Measurements from ENCODE around the gene TOX2.

The TOX2 gene

DNA sequence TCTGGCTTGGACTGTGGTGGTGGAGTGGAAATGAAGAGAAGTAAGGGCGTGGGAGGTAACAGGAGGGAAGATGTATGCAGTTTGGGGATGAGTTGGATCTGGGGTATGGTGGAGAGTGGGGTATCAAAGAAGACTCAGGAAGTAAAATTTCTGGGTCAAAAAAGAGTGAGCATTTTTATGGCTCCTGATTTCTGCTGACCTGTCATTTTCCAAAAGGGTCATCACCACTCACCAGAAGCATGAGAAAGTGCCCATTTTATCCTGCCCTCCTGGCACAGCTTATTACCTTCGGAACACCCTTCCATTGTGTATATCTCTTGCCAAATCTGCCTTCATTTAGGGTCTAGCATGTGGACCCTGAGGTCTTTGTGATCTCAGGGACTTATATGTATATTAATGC lies 17.3 kb downstream of the TOX2 start:
- Histone ChIP-seq H3K9ac (ENCODE audit: low read length) (no peak overlapping the region), H3K27ac (ENCODE audit: low read length) (no peak overlapping the region), H3K27me3 (ENCODE audit: control insufficient read depth, insufficient read depth, low read length) (no peaks in the 10 kb centered on the region), H3K4me1 (ENCODE audit: control insufficient read depth, low read depth, low read length) (no peaks in the 10 kb centered on the region), H3K4me3 (ENCODE audit: low read length) (no peak overlapping the region), H3K36me3 (ENCODE audit: control insufficient read depth, low read depth, low read length) (no peaks in the 10 kb centered on the region), H3K9me3 (ENCODE audit: control insufficient read depth, low read depth, low read length) (no peaks in the 10 kb centered on the region)

GRCh38 chr20:43934833-43935232 lies 20.2 kb downstream of the TOX2 start:
- Histone ChIP-seq H3K9ac (ENCODE audit: low read length) (no peak overlapping the region), H3K36me3 (ENCODE audit: control insufficient read depth, low read depth, low read length) (no peaks in the 10 kb centered on the region), H3K27ac (ENCODE audit: low read length) (no peak overlapping the region)

GRCh38 chr20:43936104-43936770 lies 21.6 kb downstream of the TOX2 start:
- no peaks in the 10 kb centered on the region for H3K27me3 ChIP-seq (ENCODE audit: control insufficient read depth, insufficient read depth, low read length)
- no peak overlapping the region for H3K9ac ChIP-seq (ENCODE audit: low read length)
- no peaks in the 10 kb centered on the region for H3K36me3 ChIP-seq (ENCODE audit: control insufficient read depth, low read depth, low read length)
- H3K9me3 ChIP-seq (ENCODE audit: control insufficient read depth, low read depth, low read length) = no peaks in the 10 kb centered on the region
- H3K4me3 ChIP-seq (ENCODE audit: low read length) = no peak overlapping the region
- no peaks in the 10 kb centered on the region for H3K4me1 ChIP-seq (ENCODE audit: control insufficient read depth, low read depth, low read length)
- no peak overlapping the region for H3K27ac ChIP-seq (ENCODE audit: low read length)

More at GRCh38 chr20:43934833-43935232, 20.2 kb downstream of the TOX2 start:
- no peaks in the 10 kb centered on the region for H3K4me1 ChIP-seq (ENCODE audit: control insufficient read depth, low read depth, low read length)
- no peaks in the 10 kb centered on the region for H3K9me3 ChIP-seq (ENCODE audit: control insufficient read depth, low read depth, low read length)
- H3K27me3 ChIP-seq (ENCODE audit: control insufficient read depth, insufficient read depth, low read length) = no peaks in the 10 kb centered on the region
- H3K4me3 ChIP-seq (ENCODE audit: low read length) = no peak overlapping the region

- no peak overlapping the region for H3K9ac ChIP-seq (ENCODE audit: low read length)
- no peaks in the 10 kb centered on the region for H3K27me3 ChIP-seq (ENCODE audit: control insufficient read depth, insufficient read depth, low read length)
- no peak overlapping the region for H3K27ac ChIP-seq (ENCODE audit: low read length)
- no peaks in the 10 kb centered on the region for H3K9me3 ChIP-seq (ENCODE audit: control insufficient read depth, low read depth, low read length)
- no peak overlapping the region for H3K4me3 ChIP-seq (ENCODE audit: low read length)
- H3K4me1 ChIP-seq (ENCODE audit: control insufficient read depth, low read depth, low read length) = no peaks in the 10 kb centered on the region
- H3K36me3 ChIP-seq (ENCODE audit: control insufficient read depth, low read depth, low read length) = no peaks in the 10 kb centered on the region
These were observed 22.2 kb downstream of the TOX2 start for GRCh38 chr20:43936805-43937204.

- no peak overlapping the region for H3K4me3 ChIP-seq (ENCODE audit: low read length)
- no peaks in the 10 kb centered on the region for H3K4me1 ChIP-seq (ENCODE audit: control insufficient read depth, low read depth, low read length)
- no peaks in the 10 kb centered on the region for H3K9me3 ChIP-seq (ENCODE audit: control insufficient read depth, low read depth, low read length)
- H3K27ac ChIP-seq (ENCODE audit: low read length) = no peak overlapping the region
- H3K27me3 ChIP-seq (ENCODE audit: control insufficient read depth, insufficient read depth, low read length) = no peaks in the 10 kb centered on the region
- no peaks in the 10 kb centered on the region for H3K36me3 ChIP-seq (ENCODE audit: control insufficient read depth, low read depth, low read length)
- no peak overlapping the region for H3K9ac ChIP-seq (ENCODE audit: low read length)
These were observed 22.9 kb downstream of the TOX2 start for GRCh38 chr20:43937591-43937990.

DNA sequence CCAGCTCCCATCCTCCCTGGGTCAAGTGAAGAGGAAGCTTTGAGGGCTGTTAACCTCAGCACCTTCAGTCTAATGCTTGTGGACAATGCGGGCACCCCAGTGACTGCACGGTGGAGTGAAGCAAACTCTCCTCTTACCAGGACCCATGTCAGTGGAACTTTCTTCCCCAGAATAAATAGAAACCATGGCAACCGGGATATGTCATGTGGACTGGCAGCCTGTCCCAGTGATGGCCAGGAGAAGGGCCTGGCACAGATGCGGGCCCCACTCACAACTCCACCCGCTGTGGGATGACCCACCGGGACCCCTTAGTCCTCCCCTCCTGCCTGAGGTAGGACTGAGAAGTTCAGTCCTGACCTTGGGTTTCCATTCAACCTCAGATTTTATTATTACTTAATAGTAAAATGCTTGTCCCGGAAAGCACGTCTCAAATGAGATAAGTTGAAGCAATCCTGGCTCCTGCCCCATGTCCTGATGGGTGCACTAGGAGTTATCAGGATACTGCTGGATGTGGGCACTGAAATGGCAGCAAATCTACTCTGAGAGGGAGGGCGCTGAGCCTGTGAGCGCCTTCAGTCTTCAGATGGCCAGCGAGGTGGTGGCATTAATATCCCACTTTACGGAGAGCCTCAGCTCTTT lies 23.5 kb downstream of the TOX2 start:
- Histone ChIP-seq H3K27ac (ENCODE audit: low read length) (no peak overlapping the region), H3K27me3 (ENCODE audit: control insufficient read depth, insufficient read depth, low read length) (no peaks in the 10 kb centered on the region), H3K9me3 (ENCODE audit: control insufficient read depth, low read depth, low read length) (no peaks in the 10 kb centered on the region), H3K9ac (ENCODE audit: low read length) (no peak overlapping the region), H3K4me3 (ENCODE audit: low read length) (no peak overlapping the region), H3K36me3 (ENCODE audit: control insufficient read depth, low read depth, low read length) (no peaks in the 10 kb centered on the region), H3K4me1 (ENCODE audit: control insufficient read depth, low read depth, low read length) (peaks cover 3% of the 10 kb centered on the region)

DNA sequence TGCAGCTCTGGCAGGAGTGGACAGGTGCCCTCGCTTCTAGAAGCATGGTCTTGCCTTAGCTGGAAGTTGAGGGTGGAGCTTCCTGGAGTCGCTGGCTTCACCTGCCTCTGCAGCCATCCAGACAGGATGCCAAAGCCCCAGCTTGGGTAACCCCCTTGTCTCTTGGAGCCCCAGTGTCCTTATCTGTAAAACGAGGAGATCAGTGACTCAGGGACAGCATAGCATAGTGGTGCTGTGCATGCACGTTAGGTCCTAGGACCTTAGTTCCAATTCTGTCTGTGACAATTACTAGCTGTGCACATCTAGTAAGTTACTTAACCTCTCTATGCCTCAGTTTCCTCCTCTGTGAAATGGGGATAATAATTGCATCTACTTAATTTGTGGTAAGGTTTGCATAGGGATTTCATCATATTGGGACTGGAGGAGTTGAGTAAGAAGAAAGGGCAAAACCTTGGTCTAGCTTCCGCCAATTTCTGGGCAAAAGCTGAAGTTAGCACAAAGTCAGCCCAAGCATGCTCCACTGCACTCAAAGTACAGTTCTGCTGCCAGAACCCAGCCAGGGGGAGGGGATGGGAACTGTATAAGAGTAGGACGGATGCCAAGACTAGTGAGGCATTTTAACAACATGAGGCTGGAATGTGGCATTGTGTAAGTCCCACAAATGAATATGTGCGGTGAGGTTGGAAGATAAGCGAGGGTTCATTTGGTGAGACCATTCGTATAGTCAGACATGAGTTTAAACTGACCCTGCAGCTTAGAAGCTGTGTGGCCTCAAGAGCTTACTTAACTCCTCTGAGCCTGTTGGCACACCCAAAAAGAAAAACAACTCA lies 24.5 kb downstream of the TOX2 start:
- no peak overlapping the region for H3K27ac ChIP-seq (ENCODE audit: low read length)
- H3K4me3 ChIP-seq (ENCODE audit: low read length) = no peak overlapping the region
- H3K27me3 ChIP-seq (ENCODE audit: control insufficient read depth, insufficient read depth, low read length) = no peaks in the 10 kb centered on the region
- no peak overlapping the region for H3K9ac ChIP-seq (ENCODE audit: low read length)
- H3K4me1 ChIP-seq (ENCODE audit: control insufficient read depth, low read depth, low read length) = peaks cover 3% of the 10 kb centered on the region
- no peaks in the 10 kb centered on the region for H3K36me3 ChIP-seq (ENCODE audit: control insufficient read depth, low read depth, low read length)
- H3K9me3 ChIP-seq (ENCODE audit: control insufficient read depth, low read depth, low read length) = no peaks in the 10 kb centered on the region

- no peaks in the 10 kb centered on the region for H3K27me3 ChIP-seq (ENCODE audit: control insufficient read depth, insufficient read depth, low read length)
- H3K4me3 ChIP-seq (ENCODE audit: low read length) = no peak overlapping the region
- no peaks in the 10 kb centered on the region for H3K36me3 ChIP-seq (ENCODE audit: control insufficient read depth, low read depth, low read length)
- no peaks in the 10 kb centered on the region for H3K9me3 ChIP-seq (ENCODE audit: control insufficient read depth, low read depth, low read length)
- no peak overlapping the region for H3K27ac ChIP-seq (ENCODE audit: low read length)
- peaks cover 3% of the 10 kb centered on the region for H3K4me1 ChIP-seq (ENCODE audit: control insufficient read depth, low read depth, low read length)
- no peak overlapping the region for H3K9ac ChIP-seq (ENCODE audit: low read length)
These were observed 25.1 kb downstream of the TOX2 start for GRCh38 chr20:43939762-43940121.

DNA sequence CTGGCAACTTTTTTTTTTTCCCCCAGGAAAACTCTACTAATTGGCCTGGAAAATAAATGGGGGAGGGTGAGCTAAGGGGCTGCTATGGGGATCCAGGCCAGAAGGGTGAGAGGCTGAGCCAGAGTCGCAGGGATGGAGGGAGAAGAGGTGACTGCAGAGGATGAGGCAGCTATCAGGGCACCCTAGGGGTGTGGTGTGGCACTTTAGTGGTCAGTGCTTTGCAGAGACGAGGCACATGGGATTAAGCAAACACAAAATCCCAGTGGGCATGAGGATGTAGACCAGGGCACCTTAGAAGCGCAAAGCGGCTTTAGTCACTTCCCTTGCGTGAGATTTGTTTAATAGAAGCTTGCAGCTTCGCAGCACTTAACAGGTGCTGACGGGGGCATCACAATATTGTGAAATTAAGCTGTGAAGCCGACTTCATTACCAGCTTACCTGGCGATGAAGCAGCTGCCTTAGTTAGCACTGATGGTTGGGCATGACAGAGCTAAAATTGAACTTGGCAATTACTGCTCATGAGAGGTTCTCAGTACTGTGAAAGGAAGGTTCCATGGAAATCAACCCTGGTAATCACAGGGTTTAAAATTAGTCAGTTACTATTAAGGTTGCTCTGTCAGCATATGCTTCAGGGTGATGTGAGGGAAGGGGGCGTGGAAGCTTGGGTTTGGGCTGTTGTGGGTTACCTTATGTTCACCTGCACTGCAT lies 26.0 kb downstream of the TOX2 start:
- Histone ChIP-seq H3K27me3 (ENCODE audit: control insufficient read depth, insufficient read depth, low read length) (no peaks in the 10 kb centered on the region), H3K27ac (ENCODE audit: low read length) (no peak overlapping the region), H3K9ac (ENCODE audit: low read length) (no peak overlapping the region), H3K4me1 (ENCODE audit: control insufficient read depth, low read depth, low read length) (peaks cover 3% of the 10 kb centered on the region), H3K4me3 (ENCODE audit: low read length) (no peak overlapping the region), H3K36me3 (ENCODE audit: control insufficient read depth, low read depth, low read length) (no peaks in the 10 kb centered on the region), H3K9me3 (ENCODE audit: control insufficient read depth, low read depth, low read length) (no peaks in the 10 kb centered on the region)

DNA sequence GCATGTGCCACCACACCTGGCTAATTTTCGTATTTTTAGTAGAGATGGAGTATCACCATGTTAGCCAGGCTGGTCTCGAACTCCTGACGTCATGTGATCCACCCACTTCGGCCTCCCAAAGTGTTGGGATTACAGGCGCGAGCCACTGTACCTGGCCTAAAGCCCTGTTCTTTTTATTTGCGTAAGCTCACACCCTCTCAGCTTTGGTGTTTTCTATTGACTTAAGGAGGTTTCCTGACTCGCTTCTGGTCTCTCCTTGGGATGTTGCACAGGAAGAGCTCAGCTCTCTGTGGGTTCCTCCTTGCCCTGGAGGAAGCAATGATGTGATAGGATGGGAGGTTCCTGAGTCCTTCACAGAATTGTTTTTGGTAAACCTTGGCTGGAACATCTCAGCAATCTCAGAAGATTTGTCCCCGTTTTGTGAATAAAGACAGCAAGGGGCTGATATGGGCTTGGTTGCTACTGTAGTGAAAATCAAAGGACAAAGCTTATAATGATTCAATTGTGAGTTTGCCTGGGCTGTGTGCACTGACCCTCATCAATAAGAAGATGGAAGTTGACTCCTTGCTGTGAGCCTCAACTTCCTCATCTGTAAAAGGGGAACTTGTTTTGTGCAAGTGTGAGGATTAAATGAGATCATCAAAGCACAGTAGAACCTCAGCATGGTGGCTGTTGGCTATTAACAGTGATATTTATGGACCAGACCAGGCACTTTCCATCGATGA lies 27.0 kb downstream of the TOX2 start:
- no peak overlapping the region for H3K27ac ChIP-seq (ENCODE audit: low read length)
- H3K9ac ChIP-seq (ENCODE audit: low read length) = no peak overlapping the region
- no peaks in the 10 kb centered on the region for H3K9me3 ChIP-seq (ENCODE audit: control insufficient read depth, low read depth, low read length)
- no peak overlapping the region for H3K4me3 ChIP-seq (ENCODE audit: low read length)
- no peaks in the 10 kb centered on the region for H3K36me3 ChIP-seq (ENCODE audit: control insufficient read depth, low read depth, low read length)
- H3K4me1 ChIP-seq (ENCODE audit: control insufficient read depth, low read depth, low read length) = peaks cover 3% of the 10 kb centered on the region
- no peaks in the 10 kb centered on the region for H3K27me3 ChIP-seq (ENCODE audit: control insufficient read depth, insufficient read depth, low read length)

GRCh38 chr20:43942201-43942590 lies 27.5 kb downstream of the TOX2 start:
- Histone ChIP-seq H3K36me3 (ENCODE audit: control insufficient read depth, low read depth, low read length) (no peaks in the 10 kb centered on the region), H3K9ac (ENCODE audit: low read length) (no peak overlapping the region), H3K27ac (ENCODE audit: low read length) (no peak overlapping the region), H3K4me1 (ENCODE audit: control insufficient read depth, low read depth, low read length) (peaks cover 3% of the 10 kb centered on the region), H3K9me3 (ENCODE audit: control insufficient read depth, low read depth, low read length) (no peaks in the 10 kb centered on the region), H3K4me3 (ENCODE audit: low read length) (no peak overlapping the region), H3K27me3 (ENCODE audit: control insufficient read depth, insufficient read depth, low read length) (no peaks in the 10 kb centered on the region)

Measured in iPS-18a (cell line).